ENCODE measurements around the gene NISCH.

The NISCH gene

GRCh38 chr3:52458031-52458760 lies 2.8 kb downstream of the NISCH start:
- ChIA-PET POLR2A (ENCODE audit: low non-redundant PET) (interaction anchor here (0.7 kb wide), 1 partner anchor 689 kb away, joined by 4 read pairs; no protein-coding TSS in a partner anchor), CTCF (interaction anchor here (0.6 to 0.8 kb wide), 2 partner anchors 10 to 46 kb away, joined by 3 to 4 read pairs; no protein-coding TSS in a partner anchor)
- peak overlapping the region; percentile 89 for H3K27ac ChIP-seq
- peak; percentile 22 for DNase-seq (ENCODE audit: low spot score)
- TF ChIP-seq CTCF (conservative IDR thresholded peaks at IDR 0.05; ENCODE audit: low read depth): no peak

DNA sequence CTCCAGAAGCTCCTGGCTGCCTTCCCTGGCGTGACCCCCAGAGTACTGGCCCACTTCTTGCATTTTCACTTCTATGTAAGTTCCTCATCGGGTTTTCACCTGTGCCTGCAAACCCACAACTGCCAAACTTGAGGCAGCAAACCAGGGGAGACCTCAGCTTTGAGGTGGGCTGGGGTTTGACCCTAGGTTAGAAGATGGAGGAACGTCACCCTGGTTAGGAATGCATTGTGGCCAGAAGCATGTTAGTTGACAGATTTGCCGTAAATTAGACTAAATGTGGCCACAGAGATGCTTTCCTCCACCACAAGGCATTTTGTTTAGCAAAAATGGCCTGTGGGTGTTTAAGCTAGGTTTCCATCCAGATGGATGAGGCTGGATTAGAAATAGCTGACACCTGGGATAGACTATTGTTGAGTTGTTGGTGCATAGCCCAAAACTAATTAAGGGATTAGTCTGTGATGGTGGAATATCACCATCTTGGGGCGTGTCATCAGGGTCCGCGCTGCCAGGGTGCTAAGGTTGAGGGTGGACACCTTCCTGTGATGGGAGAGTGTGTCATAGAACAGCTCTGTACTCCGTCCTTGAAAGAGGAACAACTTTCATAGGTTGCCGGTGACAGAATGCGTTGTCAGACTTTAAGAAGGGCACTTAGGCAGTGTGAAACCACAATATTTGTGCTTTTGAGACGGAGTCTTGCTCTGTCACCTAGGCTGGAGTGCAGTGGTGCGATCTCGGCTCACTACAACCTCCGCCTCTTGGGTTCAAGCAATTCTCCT lies 3.6 kb downstream of the NISCH start:
- ChIA-PET POLR2A (ENCODE audit: low non-redundant PET) (no interaction called here), CTCF (no interaction called here)
- no peak for DNase-seq (ENCODE audit: low spot score)
- no peak for TF ChIP-seq CTCF (conservative IDR thresholded peaks at IDR 0.05; ENCODE audit: low read depth)
- peak overlapping the region; percentile 74 for H3K27ac ChIP-seq

DNA sequence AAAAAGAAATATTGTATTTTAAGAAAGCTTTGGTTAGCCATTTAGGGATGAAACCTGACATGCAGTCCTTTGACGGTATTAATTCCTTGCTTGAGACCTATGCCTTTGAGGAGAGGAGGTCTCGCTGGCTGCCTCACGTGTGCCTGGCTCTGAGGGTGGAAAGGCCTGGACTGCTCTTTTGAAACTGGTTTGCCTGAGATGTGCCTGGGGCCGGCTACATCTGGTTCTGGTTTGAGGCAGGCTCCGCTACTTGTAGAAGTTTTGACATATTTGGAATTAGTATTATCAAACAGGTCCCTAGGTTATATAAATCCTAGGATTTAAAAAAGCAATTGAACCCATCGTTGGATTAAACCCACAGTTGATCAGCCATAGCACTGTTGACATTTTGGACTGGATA lies 6.5 kb downstream of the NISCH start:
- H3K27ac ChIP-seq: peak overlapping the region; percentile 27
- no peak for TF ChIP-seq CTCF (conservative IDR thresholded peaks at IDR 0.05; ENCODE audit: low read depth)
- ChIA-PET POLR2A (ENCODE audit: low non-redundant PET) (interaction anchor here (0.6 kb wide), 1 partner anchor 81 kb away, joined by 3 read pairs; no protein-coding TSS in a partner anchor), CTCF (interaction anchor here (0.9 kb wide), 1 partner anchor 65 kb away, joined by 3 read pairs; no protein-coding TSS in a partner anchor)
- DNase-seq (ENCODE audit: low spot score): no peak

DNA sequence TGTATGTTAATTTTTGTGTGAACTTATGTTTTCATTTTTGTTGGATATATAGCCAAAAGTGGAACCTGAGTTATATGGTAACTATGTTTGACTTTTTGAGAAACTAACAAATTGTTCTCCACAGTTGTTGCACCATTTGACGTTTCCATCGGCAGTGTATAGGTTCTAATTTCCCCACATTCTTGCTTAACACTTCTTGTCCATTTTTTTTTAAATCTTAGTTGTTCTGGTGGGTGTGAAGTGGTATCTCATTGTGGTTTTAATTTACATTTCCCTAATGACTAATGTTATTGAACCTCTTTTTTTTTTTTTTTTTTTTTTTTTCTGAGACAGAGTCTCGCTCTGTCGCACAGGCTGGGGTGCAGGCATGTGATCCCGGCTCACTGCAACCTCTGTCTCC lies 8.0 kb downstream of the NISCH start:
- ChIA-PET CTCF (no interaction called here), POLR2A (ENCODE audit: low non-redundant PET) (no interaction called here)
- no peak overlapping the region for H3K27ac ChIP-seq
- TF ChIP-seq CTCF (conservative IDR thresholded peaks at IDR 0.05; ENCODE audit: low read depth): no peak
- no peak for DNase-seq (ENCODE audit: low spot score)

DNA sequence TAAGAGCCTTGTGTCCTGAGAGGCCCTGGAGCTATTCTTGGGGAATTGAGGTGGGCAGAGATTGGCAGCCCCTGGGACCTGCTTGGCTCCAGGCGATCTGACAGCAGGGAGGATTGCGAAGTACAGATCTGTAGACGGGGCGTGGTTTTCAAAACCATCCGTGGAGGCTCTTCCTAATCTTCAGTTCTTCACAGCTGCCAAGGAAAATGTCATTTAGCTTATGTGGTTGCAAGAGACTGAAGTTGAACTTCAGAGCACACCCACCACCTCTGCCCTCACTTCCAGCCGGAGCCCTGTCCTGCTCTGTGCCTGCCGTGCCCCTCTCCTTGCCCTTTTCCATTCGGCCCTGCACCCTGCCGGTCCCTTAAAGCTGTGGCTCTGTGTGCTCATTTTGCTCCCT lies 12.9 kb downstream of the NISCH start:
- no peak for TF ChIP-seq CTCF (conservative IDR thresholded peaks at IDR 0.05; ENCODE audit: low read depth)
- peak overlapping the region; percentile 62 for H3K27ac ChIP-seq
- POLR2A ChIA-PET (ENCODE audit: low non-redundant PET): no interaction called here
- DNase-seq (ENCODE audit: low spot score): no peak
- CTCF ChIA-PET: interaction anchor here (0.6 kb wide), 1 partner anchor 10 kb away, joined by 3 read pairs; no protein-coding TSS in a partner anchor

GRCh38 chr3:52469001-52469400 lies 13.6 kb downstream of the NISCH start:
- ChIA-PET CTCF (interaction anchor here (1.1 kb wide), 1 partner anchor 21 kb away, joined by 3 read pairs; no protein-coding TSS in a partner anchor), POLR2A (ENCODE audit: low non-redundant PET) (no interaction called here)

More at GRCh38 chr3:52469001-52469400, 13.6 kb downstream of the NISCH start:
- no peak for DNase-seq (ENCODE audit: low spot score)
- peak overlapping the region; percentile 35 for H3K27ac ChIP-seq
- TF ChIP-seq CTCF (conservative IDR thresholded peaks at IDR 0.05; ENCODE audit: low read depth): no peak

Data from RWPE1 (cell line).